HG03520 (cell line): ENCODE results near the gene PAF1.
"Not testable (repeated sequence)": the region's sequence is repeated elsewhere in the genome, so short reads cannot be mapped to it uniquely, and the experiment has no call there.

Experiments used
- ATAC-seq: cut with Tn5 transposase; IDR thresholded peaks from one replicate; pipeline ENCODE4 v1.9.1; 2021; ENCODE audit warnings: mild to moderate bottlenecking, moderate library complexity; ENCODE audit not compliant: unreplicated experiment

Gene PAF1

DNA sequence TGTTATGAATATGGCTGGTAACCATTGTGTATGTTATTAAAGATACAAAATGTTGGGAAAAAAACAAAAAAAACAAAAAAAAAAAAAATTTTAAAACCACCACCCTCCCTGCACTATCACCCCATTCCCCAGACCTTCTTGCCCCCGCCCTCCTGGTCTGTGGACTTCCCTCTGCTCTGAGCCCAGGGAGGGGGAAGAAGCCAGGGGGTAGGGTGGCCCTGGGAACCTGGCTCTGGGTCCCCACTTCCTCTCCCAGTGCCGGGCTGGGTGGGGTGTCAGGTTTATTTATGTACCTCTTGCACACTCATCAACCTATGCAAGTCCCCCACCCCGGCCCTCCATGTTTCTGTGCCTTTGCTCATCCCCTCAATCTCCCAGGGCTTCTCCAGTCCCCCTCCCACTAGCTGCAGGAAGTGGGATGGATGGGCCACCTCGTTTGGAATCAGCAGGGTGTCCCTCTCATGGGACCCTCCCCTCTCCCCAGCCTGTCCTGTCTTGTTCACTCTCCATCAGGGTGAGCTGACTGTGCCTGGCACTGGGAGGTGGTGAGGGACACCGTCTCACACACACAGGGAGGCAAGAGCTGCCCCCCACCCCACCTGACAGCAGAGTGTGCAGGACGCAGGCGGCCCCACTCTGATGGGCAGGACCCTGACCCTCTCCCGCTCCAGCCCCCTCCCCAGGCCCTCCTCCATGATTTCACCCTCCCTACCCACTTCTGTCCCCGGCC is 5.9 kb downstream of the PAF1 start:
- no peak for ATAC-seq

DNA sequence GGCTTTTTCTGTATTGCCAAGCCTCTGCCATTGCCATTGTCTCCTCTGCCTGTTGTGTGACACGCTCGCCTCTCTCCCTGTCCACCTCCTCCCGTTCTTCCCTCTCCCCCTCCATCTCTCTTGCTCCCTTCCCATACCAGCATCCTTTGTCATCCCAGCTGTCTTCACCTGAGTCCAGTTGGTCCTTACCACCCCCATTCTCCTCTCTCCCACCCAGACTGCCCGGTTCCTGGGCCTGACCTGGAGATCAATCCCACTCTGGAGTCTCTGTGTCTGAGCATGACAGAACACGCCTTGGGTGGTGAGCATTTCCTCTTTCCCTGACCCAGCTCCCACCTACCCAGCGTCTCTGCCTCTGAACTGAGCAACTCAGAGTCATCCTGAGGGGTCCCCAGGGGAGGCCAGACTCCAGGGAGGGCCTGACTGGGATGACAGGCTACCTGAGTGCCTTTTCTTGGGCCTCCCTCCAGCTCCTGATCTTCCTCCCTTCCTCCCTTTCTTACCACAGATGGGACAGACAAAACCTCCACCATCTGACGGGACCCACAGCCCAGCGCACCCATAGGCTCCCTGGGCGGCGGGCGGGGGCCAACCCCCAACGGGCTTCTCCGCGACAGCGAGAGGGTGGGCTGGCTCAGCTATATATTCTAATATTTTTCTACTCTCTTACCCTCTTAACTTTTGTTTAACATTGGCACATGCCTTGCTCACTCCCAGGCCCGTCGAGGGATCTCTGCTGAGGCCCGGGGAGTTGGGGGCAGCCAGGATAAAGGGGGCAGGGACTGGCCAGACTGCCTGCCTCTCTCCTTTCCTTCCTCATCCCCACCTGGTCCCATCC is 7.7 kb downstream of the PAF1 start:
- no peak for ATAC-seq

DNA sequence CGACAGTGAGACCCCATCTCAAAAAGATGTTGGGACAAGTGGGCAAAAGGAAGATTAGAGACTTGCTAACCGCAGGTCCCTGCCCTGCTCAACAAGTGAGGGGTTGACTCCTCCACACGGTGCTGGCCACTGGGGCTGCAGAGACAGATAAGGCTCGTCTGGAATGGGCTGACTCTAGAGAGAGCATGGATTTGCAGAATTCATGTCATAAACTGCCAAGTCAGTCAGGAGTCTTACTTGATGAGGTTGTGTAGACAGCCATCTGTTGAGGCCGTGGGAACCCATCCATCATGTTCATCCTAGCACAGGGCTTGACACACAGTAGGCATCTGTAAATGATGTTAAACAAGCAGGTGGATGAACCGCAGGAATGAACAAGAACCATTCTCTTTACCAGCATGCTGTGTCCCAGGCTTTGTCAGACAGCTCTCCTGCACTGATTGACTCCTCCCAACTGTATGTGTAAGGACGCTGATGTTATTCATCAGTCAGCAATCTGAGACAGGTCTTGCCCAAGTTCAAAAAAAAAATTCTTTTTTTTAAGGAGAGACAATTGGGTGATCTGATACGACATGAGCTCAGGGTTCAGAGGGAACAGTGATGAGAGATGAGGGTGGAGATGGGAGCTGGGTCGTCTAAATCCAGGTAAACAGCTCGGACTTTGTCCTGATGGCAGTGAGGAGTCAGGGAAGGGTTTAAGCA is 8.8 kb downstream of the PAF1 start:
- ATAC-seq = no peak

DNA sequence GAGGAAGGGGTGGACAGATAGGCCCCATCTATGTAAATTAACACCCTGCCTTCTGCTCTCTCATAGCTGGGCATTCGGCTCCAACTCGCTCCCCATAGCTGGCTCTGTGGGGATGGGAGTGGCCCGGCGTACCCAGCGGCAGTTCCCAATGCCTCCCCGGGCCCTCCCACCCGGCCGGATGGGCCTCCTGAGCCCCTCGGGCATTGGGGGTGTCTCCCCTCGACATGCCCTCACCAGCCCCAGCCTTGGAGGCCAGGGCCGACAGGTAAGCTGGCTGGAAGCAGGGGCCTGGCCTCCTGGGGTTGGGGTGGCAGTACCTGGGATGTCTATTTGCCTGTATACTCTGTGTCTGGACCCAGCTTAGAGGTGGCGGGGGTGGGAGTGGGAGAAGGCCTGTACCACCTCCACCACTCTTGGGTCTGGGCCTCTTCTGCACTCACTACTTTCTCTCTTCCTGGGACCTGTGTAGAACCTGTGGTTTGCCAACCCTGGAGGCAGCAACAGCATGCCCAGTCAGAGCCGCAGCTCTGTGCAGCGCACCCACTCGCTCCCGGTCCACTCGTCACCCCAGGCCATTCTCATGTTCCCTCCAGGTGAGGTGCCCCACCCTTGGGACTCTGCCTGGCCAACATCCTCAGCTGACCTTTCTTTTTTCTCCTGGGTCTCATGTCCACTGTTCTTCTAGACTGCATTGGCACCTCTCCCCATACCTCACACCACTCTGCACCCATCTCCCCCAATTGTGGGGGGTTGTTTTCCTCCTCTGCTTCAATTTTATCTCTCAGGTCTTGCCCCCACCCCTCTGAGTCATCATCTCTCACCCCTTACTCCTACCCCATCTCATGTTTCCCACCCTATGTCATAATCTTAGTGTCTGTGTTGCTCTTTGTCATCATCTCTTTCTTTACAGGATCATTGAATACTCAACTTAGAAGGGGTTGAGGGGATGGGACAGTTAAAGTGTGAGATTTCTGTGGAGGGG is 10.1 kb downstream of the PAF1 start:
- ATAC-seq = no peak

DNA sequence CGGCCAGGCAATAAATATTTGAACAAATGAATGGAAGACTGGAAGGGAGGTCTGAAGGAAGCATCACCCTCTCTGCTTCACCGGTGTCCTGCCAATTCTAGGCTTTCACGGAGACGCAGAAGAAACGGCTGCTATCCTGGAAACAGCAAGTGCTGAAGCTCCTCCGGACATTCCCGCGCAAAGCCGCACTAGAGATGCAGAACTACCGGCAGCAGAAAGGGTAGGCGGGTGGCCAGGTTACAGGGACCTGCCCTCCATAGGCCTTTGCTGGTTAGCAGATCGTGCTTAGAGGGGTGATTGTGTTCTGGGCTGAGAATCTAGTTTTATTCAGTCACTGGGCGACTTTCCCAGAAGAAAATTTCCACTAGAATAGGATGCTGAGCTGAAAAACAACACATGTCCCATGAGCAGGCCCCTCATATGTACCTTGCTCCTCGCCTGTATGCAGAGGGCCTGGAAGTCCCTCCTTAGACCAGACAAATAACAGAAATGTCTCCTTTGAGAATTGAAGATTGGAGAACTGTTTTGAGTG is 11.0 kb downstream of the PAF1 start:
- no peak for ATAC-seq

DNA sequence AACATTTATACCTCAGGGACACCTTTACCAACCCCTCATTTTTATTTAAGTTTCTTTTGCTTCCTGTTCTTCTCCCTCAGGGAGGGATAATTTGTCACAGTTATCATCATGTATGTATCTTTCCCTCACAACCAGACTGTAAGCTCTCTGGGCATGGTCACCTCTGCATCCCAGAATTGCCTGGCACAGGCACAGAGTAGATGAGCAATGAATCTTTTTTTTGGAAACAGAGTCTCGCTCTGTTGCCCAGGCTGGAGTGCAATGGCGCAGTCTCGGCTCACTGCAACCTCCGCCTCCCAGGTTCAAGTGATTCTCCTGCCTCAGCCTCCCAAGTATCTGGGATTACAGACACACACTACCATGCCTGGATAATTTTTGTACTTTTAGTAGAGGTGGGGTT is 11.5 kb downstream of the PAF1 start:
- ATAC-seq = not testable (repeated sequence)

DNA sequence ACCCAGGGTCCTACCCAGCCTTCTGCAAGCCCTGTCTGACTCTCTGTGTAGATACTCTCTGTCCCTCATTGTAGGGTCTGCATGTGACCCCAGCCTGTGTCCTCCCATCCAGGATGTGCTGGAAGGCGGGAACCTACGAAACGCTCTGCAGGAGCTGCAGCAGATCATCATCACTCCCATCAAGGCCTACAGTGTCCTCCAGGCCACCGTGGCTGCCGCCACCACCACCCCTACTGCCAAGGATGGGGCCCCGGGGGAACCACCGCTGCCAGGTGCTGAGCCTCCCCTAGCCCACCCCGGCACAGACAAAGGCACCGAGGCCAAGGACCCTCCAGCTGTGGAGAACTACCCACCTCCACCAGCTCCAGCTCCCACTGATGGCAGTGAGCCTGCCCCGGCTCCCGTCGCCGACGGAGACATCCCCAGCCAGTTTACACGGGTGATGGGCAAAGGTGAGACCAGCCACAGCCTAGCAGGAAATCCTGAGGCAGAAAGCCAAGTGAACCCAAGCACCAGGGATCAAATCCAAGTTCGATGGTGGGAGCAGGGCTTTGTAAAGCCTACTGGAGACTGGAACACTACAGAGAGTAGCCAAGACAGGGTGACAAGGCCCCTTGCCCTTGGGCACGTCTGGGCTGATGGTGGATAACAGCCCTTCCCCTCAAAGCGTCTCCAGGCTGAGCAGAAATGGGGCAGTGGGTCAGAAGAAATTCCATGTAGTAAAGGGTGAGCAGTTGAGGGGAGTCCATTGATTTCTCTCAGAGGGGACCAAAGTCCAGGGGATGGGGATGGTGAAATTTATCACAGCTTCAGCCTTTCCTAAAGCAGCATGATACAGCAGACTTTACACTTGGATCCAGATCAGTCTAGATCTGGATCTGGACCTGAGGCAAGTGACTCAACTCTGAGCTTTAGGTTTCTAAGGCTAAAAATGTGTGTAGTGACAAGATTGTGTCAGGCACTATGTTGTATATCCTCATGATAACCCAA is 13.2 kb downstream of the PAF1 start:
- no peak for ATAC-seq

DNA sequence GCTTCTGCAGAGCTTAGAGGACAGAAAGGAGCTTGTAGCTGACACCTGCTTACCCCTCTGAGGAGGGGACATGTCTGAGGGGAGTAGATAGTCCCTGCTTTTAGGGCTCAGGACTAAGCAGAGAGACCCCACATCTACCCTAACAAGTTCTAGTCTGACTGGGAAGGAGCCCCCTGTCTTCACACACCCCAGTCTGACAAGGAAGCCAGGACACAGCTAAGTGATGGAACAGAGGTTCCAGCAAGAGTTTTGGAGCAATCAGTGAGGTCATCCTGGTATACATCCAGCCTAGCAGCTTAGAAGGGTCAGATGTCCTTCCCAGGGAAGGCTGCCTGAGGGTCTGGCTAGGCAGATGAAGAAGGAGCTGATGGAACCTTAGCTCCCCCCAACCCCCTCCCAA is 15.0 kb downstream of the PAF1 start:
- no peak for ATAC-seq

DNA sequence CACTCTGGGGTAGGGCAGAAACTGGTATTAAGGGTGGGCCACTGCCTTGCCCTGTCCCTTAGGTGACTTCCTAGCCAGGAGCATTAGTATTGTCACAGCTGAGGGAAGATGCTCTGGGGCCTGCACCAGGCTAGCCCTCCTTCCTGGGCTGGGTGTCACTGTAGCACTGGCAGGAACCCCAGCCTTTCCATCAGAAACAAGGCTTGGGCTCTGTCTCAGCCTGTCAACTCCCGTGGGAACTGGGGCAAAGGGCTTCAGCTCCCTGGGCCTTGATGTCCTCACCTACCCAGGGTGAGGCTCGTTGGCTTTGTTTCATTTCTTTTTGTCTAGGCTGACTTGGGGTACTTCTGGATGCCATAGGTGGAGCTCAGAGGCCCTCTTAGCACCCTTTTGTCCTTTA is 18.0 kb downstream of the PAF1 start:
- no peak for ATAC-seq

DNA sequence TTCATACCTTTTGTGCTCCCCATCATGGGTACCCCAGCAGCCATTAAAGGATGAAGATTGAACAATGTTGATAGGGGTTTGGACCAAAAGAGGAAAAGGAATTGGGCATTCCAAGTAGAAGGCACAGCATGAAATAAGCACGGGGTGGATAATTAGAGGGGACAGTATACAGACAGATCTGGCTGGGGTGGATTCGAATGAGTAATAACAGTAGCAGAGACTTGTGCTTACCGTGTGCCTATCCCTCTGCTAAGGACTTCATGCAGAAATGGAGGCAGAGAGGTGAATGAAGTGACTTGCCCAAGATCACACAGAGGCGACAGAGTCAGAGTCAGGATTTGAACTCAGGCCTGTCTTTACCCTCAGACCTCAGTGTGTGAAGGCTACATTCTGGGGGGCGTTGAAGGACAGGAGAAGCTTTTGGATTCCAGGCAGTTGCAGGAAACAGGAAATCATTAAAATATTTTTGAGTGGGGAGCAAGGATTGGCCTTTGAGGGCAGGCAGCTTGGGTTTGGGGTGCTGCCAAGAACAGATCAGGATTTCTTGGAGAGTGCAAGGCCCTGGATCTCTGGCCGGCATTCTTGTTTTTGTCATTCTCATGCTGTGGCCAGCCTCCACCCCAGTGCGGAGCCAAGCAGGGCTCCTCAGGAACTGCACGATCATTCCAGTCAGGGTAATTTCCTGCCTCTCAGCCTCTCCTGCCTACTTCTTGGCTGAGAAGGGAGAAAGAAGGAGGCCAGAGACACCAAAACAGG is 18.7 kb downstream of the PAF1 start:
- no peak for ATAC-seq

DNA sequence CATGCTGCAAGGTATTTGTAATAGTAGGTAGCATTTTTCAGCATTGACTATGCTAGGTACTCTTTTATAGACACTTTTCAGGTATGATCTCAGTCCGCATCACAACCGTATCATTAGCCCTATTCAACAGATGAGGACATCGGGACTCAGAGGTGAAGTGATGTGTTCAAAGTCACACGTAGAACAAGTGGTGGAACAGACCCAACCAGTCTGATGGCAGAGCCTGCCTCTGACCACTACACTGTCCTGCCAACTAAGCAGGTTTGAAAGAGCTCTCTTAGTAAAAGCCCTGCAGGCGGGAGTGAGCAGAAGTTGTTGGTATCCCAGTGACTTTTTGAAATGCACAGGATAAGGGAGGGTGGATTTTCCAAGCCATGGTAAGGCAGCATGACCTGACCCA is 20.2 kb downstream of the PAF1 start:
- ATAC-seq = no peak

DNA sequence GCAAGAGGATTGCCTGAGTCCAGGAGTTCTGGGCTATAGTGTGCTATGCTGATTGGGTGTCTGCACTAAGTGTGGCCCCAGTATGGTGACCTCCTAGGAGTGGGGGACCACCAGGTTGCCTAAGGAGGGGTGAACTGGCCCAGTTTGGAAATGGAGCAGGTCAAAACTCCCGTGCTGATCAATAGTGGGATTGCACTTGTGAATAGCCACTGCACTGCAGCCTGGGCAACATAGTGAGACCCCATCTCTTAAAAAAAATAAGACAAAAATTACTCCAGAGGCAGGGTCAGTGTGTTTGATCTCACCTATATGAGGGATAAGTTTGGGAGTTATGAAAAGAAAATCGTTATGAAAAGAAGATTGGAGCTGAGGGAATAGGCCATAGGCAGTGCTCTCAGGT is 21.7 kb downstream of the PAF1 start:
- no peak for ATAC-seq

DNA sequence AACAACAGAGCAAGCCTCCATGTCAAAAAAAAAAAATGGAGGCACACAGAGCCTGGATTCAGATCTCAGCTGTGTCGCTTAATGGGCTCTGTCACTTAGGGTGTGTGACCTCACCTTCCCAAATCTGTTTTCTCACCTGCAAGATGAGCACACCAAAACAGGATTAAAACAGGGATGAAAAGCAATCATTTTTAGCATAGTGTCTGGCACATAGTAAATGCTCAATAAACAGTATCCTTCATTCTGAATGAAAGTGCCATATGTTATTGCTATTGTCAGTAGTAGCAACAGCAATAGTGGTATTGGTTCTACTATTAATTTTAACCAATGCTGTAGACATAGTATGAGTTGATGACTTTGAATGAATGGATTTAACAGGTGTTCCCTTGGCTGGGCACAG is 25.4 kb downstream of the PAF1 start:
- no peak for ATAC-seq

DNA sequence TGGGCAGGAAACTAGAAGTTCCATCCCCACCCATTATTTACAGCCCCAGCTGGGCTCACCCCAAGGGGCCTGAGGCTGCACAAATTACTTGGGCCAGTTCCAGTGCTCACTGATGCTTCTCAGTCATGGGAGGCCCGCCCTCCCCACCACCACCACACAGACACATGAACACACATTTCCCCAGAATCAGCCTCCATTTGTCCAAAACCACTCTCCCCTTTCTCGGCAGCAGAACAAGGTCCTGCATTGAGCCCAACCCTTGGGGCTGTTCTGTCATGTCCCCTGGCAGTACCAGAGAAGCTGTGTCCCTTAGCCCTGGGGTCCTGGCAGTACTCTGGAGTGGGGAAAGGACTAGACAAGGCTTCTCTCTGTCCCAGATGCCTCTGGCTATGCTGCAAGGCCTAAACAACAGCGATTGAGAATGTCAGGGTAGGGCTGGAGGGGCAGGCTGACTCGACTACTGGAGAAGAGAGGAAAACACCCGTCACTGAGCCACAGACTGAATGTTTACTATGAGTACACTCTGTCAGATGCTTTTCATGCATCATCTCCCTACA is 26.9 kb downstream of the PAF1 start:
- no peak for ATAC-seq

DNA sequence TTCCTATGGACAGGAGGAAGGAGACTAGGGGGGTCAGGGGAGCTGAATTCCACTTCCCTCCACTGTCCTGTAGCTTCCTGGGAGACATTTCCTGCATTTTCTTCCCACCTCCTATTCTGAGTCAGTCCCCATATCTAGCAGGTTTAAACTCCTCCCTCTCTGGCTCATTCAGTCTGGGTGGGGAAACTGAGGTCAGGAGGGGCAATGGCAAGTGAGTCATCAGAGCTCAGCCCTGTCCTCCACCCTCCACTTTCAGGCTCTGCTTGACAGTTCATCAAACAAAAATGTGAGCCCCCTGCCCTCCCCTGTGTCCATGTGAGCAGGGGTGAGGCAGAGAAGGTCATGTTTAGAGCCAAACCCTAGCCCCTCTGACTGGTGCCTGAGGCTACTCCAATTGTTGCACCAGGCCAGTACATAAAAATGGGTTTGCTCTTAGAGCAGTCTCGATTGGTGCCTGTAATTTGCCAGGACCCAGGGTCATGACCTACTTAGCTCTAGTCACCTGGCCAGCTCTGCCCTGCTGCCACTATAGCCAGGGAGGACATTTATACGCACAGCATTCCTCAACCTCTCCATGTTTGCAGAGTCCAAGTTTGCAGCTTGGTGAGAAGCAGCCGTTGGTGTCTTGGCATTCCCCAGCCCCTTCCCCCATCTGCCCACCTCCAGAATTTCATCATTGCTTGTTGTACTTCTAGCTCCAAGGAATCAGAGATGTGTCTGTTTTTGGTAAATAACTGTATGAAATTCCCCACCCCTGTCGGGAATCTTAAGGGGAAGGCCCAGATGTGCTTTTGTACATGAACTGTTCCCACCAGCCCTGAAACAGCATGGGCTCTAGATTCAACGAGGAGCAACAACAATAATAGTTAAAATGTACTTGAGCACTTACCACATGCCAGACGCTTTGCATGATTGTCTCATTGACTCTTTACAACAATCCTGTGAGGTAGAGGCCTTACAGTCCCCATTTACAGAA is 27.9 kb downstream of the PAF1 start:
- ATAC-seq = no peak

DNA sequence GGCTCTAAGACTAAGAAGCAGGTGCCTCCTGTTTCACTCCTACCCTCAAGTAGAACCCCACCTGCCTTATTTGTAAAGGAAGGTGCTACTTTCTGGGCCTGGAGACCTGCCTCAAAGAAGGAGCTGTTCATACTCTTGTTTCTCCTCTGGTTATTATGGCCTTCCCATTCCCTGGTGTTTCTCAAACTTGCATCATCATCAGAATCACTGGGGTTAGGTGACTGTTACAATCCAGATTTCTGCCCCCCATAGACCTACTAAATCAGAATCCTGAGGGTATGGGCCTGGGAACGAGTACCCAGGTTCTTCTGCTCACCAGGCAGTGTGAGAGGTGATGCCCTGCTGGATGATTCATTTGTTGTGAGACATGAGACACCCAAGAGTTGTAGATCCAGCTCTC is 30.3 kb downstream of the PAF1 start:
- no peak for ATAC-seq

DNA sequence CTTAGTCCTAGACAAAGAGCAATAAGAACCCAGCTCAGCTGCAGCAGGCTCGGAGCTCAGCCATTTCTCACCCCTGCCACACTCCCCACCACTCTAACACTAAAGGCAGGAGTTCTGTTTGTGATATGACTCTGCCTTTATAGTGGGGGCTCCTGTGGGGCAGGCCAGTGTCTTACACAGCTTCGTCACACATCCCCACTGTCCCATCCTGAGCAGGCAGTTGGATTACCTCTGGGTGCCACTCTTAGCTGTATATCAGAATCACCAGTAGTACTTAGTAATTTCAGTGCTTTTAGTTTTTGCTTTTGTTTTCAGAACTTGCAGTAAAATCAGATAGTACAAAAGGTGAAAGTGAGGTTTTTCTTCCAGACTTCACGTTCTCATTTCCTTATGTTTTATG is 31.9 kb downstream of the PAF1 start:
- no peak for ATAC-seq
